A549 (cell line): ENCODE results near the gene PCDHAC1.

Source experiments
- CEBPB ChIP-seq, 2 experiments: fragments of >200 bp in 1 of 2; sonication (Bioruptor Twin) in 1 of 2; formaldehyde crosslinking in 1 of 2; IDR thresholded peaks; 2 replicates each; pipeline ENCODE4 v1.6.1; 2012 to 2016
- JUN ChIP-seq, 2 experiments: fragments of >200 bp; sonication (Bioruptor Twin); formaldehyde crosslinking; IDR thresholded peaks; 2 replicates in 1 of 2; 3 replicates in 1 of 2; pipeline ENCODE4 v1.6.1; 2016 to 2017
- POLR2A ChIP-seq: IDR thresholded peaks from 2 replicates; pipeline ENCODE4 v1.6.1; 2012; ENCODE audit warnings: mild to moderate bottlenecking, low read length
- TF ChIP-seq, protein P1 (sequence below): fragments of >200 bp; sonication (Bioruptor Twin); formaldehyde crosslinking; IDR thresholded peaks from 3 replicates; pipeline ENCODE4 v1.5.1; 2016
- TF ChIP-seq, protein P2 (sequence below): fragments of >200 bp; sonication (Bioruptor Twin); formaldehyde crosslinking; IDR thresholded peaks from 2 replicates; pipeline ENCODE4 v1.6.1; 2016
- TF ChIP-seq, protein P3 (sequence below): fragments of 150-350 bp; IDR thresholded peaks from 2 replicates; pipeline ENCODE4 v1.6.1; 2014; ENCODE audit warnings: low read depth, mild to moderate bottlenecking, low read length

DNA sequence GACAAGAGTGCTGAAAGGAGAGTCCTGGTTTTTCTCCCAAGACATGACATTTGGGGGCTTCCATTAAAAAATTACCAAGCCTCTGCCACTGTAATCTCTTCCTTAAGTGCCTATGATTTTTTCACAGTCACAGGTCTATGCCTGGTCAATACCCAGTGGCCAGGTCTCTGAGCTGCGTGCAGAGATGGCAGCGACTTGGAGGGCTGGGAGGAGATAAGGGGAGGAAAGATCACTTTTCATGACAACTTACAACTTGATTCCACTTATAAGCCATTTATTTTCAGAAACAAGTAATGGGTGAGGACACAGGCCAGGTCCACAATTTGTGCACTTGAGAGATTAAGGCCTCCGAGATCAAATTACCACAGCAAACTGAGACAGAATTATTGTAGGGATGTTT lies 38.3 kb downstream of the PCDHAC1 start:
- TF ChIP-seq POLR2A (no peak), JUN (IDR thresholded peaks at IDR 0.05) (no peak), CEBPB (IDR thresholded peaks at IDR 0.05) (no peak)
- TF ChIP-seq, protein P1, sequence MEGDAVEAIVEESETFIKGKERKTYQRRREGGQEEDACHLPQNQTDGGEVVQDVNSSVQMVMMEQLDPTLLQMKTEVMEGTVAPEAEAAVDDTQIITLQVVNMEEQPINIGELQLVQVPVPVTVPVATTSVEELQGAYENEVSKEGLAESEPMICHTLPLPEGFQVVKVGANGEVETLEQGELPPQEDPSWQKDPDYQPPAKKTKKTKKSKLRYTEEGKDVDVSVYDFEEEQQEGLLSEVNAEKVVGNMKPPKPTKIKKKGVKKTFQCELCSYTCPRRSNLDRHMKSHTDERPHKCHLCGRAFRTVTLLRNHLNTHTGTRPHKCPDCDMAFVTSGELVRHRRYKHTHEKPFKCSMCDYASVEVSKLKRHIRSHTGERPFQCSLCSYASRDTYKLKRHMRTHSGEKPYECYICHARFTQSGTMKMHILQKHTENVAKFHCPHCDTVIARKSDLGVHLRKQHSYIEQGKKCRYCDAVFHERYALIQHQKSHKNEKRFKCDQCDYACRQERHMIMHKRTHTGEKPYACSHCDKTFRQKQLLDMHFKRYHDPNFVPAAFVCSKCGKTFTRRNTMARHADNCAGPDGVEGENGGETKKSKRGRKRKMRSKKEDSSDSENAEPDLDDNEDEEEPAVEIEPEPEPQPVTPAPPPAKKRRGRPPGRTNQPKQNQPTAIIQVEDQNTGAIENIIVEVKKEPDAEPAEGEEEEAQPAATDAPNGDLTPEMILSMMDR, result no peak
- TF ChIP-seq, protein P2, sequence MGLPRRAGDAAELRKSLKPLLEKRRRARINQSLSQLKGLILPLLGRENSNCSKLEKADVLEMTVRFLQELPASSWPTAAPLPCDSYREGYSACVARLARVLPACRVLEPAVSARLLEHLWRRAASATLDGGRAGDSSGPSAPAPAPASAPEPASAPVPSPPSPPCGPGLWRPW, result no peak
- TF ChIP-seq, protein P3, sequence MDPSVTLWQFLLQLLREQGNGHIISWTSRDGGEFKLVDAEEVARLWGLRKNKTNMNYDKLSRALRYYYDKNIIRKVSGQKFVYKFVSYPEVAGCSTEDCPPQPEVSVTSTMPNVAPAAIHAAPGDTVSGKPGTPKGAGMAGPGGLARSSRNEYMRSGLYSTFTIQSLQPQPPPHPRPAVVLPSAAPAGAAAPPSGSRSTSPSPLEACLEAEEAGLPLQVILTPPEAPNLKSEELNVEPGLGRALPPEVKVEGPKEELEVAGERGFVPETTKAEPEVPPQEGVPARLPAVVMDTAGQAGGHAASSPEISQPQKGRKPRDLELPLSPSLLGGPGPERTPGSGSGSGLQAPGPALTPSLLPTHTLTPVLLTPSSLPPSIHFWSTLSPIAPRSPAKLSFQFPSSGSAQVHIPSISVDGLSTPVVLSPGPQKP, result no peak
